ENCODE results near the gene NSA2.
A peak's percentile ranks its signal among the peaks of the same experiment; 100 is the strongest.
"Not testable (repeated sequence)": the region's sequence is repeated elsewhere in the genome, so short reads cannot be mapped to it uniquely, and the experiment has no call there.

NSA2 gene

DNA sequence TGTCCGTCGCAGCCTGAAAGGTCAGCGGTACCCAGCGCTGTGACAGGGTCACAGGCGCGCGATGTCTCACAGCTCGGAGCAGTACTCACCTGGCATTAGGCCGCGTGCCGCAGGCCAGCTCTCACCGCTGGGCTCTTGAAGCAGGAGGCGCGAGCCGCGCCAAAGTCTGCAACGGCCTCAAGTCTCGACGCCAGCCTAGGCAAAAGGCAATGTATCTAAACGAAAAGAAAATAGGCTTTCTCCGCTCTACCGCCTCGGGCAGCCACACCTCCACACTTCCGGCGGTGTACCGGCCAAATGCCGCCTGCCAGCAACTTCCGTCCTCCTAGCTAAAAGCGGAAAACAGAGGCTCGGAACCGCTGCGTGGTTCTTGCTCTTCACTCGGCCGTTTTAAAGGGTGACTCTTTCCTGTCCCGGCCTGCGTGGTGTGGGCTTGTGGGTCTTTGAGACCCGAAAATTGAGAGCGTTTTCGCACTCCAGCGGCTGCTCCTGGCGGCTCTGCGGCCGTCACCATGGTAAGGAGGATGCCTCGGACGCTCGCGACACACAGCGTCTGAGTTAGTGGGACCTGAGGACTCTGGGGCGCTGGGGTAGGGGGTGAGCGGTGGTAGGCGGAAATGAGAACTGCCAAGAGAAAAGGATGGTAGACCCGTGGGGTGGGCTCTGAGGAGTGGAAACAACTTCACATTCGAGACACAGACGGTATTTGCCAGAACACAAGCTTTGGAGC, at the start of gene NSA2, which contains the start of gene GFM2:
NSA2 (plus strand) TSS at position 401 of the 730 bp plus-strand sequence; CDS start at position 513, 112 bp downstream.
GFM2 (minus strand) TSS at position 269 of the 730 bp plus-strand sequence. CDS start 3,375 bp downstream, outside the sequence.
- peak; percentile 82 for DNase-seq

DNA sequence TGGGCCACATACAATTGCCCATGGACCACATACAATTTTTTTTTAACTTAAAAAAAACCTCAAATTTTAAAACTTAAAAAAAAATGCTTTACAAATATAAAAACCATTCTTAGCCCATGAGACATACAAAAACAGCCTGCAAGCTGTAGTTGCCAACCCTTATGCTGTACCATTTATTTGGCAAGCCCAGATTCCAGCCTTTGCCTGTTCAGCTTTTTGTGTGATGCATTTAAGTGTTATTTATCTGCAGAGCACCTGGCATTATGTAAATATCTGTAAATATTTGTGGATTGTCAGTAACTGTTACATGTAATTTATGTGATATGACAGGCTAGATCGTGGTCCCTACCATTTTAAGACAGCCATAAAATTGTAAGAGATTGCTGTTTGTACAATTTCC, 49.5 kb upstream of the NSA2 start:
- DNase-seq: no peak

DNA sequence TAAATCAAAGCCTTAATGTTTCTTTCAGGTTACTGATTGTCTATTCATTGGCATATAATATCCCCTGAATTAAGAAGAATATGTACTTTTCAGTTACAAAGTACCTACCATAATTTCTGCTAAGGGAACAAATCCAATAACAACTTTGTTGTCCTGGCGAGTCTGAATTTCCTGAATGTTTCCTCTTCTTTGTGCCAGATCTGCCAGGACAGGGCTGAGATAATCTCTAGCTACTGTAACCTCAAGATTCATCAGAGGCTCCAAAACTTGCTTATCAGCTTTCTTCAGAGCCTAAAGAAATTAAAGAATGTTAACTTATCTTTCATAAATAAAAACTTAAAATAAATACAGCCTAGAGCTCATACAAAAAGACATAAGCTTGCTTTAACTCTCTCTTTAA, 44.8 kb upstream of the NSA2 start:
- no peak for DNase-seq

DNA sequence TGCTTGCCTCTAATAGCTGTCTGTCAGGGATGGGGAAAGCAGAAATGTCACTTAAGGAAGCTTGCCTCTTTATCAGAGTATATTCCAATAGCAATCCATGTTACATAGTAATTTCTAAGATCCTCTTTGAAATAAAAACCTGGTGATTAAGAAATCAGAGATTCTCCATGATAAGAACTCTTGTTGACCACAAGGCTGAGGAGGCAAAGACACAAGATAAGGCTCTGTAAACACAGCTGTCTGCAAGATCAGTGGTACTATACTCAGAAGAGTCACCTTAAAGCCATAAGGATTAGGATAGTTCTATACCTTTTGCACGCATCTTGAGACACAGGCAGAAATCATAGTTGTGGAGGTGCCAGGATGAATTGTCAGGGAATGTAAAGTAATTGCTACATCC, 41.7 kb upstream of the NSA2 start:
- no peak for DNase-seq

DNA sequence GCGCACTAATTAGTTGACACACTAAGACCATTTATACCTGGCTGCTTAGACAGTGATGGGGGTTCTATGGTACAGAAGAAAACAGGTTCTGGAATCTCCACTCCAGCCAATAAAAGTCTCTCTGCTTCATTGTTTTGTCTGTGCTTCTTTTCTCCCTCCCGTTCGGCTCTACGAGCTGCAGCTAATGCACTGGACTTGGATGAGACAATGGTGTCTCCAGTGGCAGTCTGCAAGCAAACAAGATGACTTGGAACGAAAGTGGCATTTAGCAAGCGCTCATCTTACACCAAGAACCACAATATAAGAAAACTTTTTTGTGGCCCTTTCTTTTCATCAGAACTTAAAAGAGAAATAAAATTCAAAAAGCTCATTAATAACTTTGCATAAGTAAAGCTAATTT, 30.3 kb upstream of the NSA2 start:
- no peak for DNase-seq

DNA sequence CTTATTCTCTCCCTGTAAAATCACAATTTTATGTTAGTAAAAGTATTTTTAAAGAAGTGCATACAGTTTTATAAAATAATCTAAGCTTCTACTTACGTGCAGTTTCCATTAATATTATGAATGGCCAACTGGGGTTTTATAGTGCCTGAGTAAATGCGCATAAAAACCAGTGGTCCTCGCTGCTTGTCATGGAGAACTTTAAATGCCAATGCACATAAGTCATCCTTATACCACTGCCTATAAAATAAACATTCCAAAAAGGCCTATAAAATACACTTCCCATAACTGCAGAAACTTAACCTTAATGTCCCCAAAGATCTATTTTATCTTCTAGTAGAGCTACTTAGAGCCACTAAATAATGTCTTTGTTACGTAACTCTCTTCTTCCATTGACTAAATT, 28.6 kb upstream of the NSA2 start:
- DNase-seq: no peak

DNA sequence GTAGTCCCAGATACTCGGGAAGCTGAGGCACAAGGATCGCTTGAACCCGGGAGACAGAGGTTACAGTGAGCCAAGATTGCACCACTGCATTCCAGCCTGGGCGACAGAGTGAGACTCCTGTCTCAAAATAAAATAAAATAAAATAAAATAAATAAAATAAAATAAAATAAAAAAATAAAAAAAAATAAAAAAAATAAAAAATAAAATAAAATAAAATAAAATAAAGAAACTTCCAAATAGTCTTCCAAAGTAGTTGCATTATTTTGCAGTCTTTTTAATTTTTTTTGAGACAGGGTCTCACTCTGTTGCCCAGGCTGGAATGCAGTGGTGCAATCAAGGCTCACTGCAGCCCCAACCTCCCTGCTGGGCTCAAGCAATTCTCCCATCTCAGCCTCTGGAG, 18.3 kb upstream of the NSA2 start:
- not testable (repeated sequence) for DNase-seq

DNA sequence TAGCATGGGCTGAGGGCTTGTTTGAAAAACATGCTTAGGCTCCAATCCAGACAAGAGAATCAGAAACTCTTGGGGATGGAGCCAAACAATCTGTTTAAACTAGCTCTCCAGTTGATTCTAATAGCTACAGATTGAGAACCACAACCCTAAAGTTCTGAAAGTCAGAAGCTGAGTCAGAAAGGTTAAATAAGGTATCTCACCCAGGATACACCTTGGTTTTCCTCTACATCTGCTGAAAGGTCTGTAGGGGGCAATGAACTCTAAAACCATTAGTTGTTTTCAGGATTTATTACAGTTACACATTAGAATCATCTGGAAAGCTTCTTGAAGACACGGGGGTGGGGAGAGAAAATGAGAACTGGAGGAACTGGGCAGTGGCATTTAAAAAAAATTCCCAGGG, 5.8 kb upstream of the NSA2 start:
- no peak for DNase-seq

DNA sequence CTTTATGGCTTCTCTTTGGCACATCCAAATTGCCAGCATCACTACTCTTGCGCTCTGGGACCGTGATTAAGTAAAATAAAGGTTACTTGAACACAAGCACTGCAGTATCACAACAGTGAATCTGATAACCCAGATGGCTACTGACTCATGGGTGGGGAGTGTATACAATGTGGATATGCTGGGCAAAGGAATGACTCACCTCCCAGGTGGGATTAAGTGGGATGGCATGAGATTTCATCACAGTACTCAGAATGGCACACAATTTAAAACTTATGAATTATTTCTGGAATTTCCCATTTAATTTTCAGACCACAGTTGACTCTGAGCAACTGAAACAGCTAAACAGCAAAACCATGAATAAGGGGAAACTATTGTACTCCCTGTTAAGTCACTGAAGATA, 4.5 kb upstream of the NSA2 start:
- no peak for DNase-seq

DNA sequence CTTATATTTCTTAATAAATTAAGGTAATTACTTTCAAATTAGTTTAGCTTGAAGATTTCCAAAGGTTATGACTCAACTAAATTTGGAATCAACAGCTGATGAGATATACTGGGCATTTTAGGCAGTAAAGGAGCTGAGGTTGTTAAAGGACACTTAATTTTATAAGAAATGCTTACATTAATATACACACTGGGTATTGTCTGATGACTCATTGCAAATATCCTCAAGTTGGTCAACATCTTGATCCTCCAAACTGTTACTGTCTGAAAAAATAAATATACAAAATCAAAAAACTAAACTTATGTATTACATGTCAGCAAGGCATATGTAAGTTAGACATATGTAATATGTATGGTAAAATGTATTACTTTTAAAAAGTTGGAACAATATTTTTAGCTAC, 3.5 kb upstream of the NSA2 start:
- no peak for DNase-seq

DNA sequence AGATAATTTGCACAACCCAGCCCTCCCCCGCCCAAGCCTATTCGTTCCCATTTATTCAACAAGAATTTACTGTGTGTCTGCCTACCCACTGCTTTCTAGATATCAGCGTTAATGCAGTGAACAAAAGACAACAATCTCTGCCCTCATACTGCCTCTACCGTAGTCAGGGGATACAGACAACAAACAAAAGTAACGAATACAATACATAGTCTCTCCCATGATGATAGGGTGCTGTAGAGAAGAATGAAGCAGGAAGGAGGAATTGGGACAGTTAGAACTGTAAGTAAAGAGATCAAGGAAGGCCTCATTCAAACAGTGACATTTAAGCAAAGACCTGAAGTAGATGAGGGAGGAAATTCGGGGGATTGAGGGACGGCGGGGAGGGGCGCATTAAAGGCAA, 1.8 kb upstream of the NSA2 start:
- DNase-seq: no peak

DNA sequence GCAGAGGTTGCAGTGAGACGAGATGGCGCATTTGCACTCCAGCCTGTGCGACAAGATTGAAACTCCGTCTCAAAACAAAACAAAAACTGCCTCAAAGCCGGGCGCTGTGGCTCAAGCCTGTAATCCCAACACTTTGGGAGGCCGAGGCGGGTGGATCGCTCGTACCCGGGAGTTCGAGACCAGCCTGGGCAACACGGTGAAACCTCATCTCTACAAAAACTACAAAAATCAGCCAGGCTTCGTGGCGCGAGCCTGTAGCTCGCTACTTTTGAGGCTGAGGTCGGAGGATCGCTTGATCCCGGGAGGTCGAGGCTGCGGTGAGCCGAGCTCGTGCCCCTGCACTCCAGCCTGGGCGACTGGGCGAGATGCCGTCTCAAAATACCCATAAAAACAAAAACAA, 1.1 kb upstream of the NSA2 start:
- DNase-seq: no peak

DNA sequence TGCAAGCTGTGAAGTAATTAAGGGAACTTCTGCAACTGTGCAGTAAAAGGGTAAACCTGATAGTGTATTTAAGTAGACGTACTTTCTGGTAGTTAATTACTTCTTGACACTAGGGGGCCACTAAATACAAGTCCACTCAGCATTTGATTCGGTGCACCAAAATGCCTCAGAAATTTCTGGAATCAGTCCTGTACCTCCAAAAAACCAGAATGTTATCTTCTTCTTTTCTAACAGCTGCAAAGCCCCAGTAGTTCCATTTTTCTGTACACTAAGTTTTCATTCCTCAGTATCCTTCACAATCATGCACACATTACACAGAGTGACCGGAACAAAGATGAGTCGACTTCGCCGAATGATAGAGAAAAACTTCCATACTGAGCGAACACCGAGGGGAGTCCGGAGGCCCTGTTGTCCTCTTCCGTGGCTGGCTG, 616 bp upstream of the NSA2 start:
- DNase-seq: peak; percentile 35

DNA sequence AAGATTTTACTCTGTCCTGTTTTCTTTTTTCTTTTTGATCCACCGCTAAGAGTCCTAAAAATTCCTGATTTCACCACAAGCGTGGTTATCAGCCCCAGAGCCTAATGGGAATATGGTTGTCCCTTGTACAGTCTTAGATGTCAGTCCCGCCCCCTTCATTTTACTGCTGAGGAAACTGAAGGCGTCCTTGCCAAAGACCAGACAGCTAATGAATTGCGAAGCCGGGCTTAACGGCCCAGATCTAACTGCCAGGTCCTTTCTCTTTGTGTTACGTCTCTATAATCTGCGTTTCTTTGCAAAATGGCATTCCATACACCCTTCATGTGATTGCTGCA, 497 bp downstream of the NSA2 start:
- DNase-seq: peak; percentile 20

DNA sequence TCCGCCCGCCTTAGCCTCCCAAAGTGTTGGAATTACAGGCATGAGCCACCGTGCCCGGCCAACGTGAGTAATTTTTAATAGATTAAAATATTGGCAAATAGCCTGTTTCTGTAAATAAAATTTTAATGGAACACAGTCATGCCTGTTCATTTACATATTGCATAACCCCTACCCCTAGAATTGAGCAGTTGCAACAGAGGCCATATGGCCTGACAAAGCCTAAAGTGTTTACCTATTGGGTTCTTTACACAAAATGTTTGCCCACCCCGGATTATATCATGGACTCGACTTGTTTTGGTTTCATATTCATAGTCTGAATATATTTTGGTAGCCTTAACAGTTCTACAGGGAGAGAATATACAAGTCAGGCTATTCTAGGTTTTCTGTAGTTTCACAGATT, 5.3 kb downstream of the NSA2 start:
- DNase-seq: no peak

DNA sequence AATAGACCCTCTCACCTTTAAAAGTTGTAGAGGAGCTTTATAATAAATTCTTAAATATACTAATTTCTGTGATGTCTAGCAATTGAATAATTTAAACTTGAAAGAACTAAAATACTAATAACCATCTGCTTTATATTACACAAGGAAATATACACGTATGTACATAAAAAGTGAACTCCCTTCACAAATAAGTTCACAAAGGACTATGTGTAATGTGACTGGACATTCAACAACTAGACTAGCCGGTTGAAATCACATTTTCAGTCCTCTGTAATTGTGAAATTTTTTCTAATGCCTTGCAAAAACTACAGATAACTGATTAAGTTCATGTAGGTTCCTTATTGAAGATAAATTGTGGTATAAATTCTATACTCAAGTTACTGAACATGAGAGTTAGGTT, 11.6 kb downstream of the NSA2 start:
- DNase-seq: no peak

DNA sequence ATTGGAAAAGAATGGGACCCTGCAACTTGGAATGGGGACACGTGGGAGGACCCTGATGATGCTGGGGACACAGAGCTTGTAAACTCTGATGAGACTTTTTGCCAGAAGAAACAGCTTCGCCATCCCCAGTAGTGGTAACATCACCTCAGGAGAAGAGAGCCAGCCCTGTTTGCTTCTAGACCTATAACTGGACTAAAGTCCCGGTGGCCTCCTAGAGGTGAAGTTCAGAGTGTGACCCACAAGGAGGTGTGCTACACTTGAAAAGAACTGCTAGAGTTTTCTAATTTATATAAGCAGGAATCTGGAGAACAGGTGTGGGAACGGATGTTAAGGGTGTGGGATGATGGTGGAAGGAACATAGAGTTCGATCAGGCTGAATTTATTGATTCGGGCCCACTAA, 19.8 kb downstream of the NSA2 start:
- DNase-seq: no peak

DNA sequence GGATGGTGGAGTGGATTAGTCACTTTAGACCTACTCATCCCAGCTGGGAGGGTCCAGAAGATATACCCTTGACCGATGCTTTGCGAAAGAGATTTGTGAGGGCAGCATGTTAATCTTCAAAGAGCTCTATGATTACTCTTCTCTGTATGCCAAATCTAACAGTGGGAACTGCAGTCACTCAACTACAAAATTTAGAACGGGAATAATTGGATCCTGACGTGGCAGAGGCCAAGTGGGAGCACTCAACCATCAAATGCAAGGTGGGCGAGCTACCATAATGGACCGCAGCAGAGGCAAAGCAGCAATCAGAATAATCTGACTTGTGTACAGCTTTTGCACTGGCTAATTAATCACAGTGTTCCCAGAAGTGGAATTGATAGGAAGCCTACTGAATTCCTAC, 20.4 kb downstream of the NSA2 start:
- DNase-seq: no peak

DNA sequence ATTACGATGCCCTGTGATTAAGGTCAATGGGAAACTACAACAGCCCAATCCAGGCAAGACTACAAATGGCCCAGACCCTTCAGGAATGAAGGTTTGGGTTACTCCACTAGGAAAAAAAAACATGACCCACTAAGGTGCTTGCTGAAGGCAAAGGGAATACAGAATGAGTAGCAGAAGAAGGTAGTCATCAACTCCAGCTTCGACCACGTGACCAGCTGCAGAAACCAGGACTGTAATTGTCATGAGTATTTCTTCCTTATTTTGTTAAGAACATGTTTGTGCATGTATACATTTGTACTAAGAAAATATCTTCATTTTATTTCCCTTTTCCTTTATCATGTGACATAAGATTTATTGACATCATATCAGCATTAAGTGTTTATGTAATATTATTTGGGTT, 24.6 kb downstream of the NSA2 start:
- not testable (repeated sequence) for DNase-seq

DNA sequence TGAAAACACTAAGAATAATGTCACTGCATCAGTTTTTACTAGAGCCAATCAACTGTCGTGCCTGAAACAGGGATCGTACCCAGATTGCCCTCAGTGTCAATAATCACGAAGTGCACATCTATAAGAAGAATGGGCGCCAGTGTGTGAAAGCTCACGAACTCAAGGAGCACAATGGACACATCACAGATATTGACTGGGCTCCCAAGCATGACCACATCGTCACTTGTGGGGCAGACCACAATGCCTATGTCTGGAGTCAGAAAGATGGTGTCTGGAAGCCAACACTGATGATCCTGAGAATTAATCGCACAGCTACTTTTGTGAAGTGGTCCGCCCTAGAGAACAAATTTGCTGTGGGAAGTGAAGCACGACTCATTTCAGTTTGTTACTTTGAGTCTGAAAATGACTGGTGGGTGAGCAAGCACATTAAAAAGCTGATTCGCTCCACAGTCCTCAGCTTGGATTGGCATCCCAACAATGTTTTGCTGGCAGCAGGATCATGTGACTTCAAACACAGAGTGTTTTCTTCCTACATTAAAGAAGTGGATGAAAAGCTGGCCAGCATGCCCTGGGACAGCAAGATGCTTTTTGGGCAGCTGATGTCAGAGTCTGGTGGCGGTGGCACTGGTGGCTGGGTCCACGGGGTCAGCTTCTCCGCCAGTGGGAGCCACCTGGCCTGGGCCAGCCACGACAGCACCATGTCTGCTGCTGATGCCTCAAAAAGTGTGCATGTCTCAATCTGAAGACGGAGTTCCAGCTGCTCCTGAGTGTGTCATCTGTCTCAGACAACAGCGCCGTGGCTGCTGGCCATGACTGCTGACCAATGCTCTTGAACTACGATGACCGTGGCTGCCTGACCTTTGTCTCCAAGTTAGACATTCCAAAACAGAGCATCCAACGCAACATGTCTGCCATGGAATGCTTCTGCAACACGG, 32.2 kb downstream of the NSA2 start:
- DNase-seq: no peak

DNA sequence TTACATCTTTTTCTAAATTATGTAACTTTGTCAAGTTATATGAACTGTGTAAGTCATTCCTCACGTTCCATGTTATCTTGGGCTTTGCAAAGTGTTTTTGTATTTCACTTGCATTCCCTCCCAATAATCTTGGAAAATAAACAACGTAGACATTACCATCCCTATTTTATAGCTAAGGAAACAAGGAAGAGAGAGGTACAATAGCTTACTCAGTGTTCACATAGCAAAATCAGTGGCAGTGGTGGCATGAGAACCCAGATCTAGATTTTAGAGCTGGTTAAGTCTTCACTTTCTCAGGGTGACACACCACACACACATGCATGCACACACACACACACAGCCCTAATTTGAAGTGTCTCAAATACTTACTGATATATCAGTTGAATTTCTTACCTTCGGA, 34.1 kb downstream of the NSA2 start:
- no peak for DNase-seq

DNA sequence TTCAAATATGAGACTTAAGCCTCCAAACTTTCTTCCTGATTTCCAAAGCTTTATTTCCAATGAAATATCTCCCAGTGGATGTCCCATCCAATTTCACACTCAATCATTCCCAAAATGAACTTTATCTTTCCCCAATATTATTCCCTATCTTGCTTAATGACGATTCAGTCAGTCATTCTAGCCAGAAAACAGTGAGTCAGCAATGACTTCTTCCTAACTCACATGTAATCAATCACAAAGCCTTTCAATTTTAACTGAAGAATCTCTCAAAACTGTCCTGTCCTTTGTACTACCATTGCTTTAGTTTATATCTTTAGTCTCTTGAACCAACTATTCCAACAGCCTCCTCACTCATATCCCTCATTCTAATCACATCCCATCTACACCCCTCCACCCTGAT, 34.9 kb downstream of the NSA2 start:
- DNase-seq: no peak

DNA sequence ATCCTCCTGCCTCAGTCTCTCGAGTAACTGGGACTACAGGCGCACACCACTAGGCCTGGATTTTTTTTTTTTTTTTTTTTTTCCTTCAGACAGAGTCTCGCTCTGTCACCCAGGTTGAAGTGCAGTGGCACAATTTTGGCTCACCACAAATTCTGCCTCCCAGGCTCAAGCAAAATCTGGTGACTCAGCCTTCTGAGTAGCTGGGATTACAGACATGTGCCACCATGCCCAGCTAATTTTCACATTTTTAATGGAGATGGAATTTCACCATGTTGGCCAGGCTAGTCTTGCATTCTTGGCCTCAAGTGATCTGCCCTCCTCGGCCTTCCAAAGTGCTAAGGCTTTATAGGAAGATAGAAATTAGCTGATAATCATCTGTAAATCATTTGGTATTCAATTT, 43.9 kb downstream of the NSA2 start:
- DNase-seq: no peak

DNA sequence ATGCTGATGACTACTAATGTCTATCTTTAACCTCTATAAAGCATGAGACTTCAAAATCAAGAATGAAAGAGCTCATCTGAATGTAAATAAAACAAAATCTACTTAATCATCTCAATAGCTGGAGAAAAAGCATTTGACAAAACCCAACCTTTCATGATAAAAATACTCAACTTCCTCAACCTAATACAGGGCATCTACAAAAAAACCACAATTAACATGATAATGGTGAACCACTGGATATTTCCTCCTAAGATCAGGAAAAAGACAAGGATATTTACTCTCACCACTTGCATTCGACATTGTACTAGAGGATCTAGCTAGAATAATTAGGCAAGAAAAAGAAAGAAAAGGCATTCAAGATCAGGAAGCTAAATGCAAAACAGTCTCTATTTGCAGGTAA, 49.8 kb downstream of the NSA2 start:
- DNase-seq: no peak
